ENCODE results near the gene CISD3.

- TF ChIP-seq, protein P1, sequence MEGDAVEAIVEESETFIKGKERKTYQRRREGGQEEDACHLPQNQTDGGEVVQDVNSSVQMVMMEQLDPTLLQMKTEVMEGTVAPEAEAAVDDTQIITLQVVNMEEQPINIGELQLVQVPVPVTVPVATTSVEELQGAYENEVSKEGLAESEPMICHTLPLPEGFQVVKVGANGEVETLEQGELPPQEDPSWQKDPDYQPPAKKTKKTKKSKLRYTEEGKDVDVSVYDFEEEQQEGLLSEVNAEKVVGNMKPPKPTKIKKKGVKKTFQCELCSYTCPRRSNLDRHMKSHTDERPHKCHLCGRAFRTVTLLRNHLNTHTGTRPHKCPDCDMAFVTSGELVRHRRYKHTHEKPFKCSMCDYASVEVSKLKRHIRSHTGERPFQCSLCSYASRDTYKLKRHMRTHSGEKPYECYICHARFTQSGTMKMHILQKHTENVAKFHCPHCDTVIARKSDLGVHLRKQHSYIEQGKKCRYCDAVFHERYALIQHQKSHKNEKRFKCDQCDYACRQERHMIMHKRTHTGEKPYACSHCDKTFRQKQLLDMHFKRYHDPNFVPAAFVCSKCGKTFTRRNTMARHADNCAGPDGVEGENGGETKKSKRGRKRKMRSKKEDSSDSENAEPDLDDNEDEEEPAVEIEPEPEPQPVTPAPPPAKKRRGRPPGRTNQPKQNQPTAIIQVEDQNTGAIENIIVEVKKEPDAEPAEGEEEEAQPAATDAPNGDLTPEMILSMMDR (IDR thresholded peaks at IDR 0.05 in 4 of 5, conservative IDR thresholded peaks at IDR 0.05 in 1 of 5), result no peak
- no peak for TF ChIP-seq POLR2A (IDR thresholded peaks at IDR 0.05)
Observed at GRCh38 chr17:38712593-38712992, 17.5 kb upstream of the CISD3 start.

Data from gastrocnemius medialis (tissue), 4 donors.